HL-60 (cell line): ENCODE data around the gene COPB2.

Experiments
- CTCF ChIP-seq: IDR thresholded peaks from one replicate; pipeline ENCODE4 v1.5.1; 2011; ENCODE audit warnings: low read length, control low read depth, inconsistent platforms; ENCODE audit not compliant: insufficient read depth
- GABPA ChIP-seq: IDR thresholded peaks from 2 replicates; pipeline ENCODE4 v1.6.1; 2012; ENCODE audit warnings: low read depth
- POLR2AphosphoS5 ChIP-seq: IDR thresholded peaks from 2 replicates; pipeline ENCODE4 v1.6.1; 2012; ENCODE audit warnings: low read depth
- REST ChIP-seq: IDR thresholded peaks from 2 replicates; pipeline ENCODE4 v1.6.1; 2012; ENCODE audit warnings: low read depth; ENCODE audit not compliant: insufficient replicate concordance
- SPI1 ChIP-seq: IDR thresholded peaks from 2 replicates; pipeline ENCODE4 v1.6.1; 2012; ENCODE audit warnings: low read depth, mild to moderate bottlenecking, borderline replicate concordance

GRCh38 chr3:139327861-139328260, 61.6 kb downstream of the COPB2 start:
- no peak for TF ChIP-seq CTCF
- no peak for TF ChIP-seq POLR2AphosphoS5
- no peak for TF ChIP-seq REST
- TF ChIP-seq GABPA, result no peak
- no peak for TF ChIP-seq SPI1
